Astrocyte (in vitro differentiated cells and primary cell): ENCODE data around the gene COMMD3.

Experiments
- CTCF ChIP-seq: IDR thresholded peaks from 2 replicates; pipeline ENCODE4 v1.5.1; 2011; ENCODE audit warnings: low read depth, mild to moderate bottlenecking, inconsistent platforms, low read length, moderate library complexity; ENCODE audit not compliant: insufficient read depth
- EZH2 ChIP-seq: IDR thresholded peaks from 2 replicates; pipeline ENCODE4 v1.6.1; 2012; ENCODE audit warnings: mild to moderate bottlenecking, low read length, inconsistent platforms; ENCODE audit not compliant: insufficient read depth

DNA sequence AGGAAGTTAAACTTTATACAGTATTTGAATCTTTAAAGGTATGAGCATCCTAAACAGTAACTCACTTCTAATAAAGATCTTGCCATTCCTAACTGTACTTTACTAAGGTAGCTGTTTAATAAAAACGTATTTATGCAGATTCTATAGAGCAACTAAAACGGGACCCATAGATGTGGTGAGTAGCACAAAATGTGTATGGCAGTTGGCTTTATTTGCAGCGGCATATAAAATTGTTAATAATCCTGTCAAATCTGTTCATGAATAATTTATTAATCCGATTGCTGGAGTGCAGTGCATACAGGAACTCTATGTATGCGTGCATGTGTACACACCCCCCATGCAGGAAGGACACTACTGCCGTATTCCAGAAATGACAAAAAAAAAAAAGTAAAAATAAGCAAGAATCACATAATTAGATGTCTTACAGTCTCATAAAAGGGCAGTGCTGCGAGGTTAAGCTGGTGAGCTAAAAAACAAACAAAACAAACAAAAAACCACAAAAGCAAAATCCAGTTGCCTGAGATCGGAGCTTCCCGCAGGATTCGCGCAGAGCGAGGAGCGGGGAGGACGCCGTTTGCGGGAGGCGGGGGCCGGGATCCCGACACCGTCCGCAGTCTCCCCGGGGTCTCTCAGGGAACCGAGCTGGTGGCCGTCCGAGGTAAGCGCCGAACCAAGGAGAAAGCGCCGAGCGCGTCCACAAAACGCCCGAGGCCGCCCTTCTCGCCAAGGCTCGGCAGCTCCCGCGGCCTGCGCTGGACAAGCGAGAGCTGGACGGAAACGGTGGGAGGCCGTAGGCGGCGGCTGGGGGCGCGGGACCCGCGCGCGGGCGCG is 518 bp upstream of the COMMD3 start:
- no peak for TF ChIP-seq CTCF
- no peak for TF ChIP-seq EZH2
